Stimulated activated CD8-positive, alpha-beta memory T cell treated with anti-CD3 and anti-CD28 coated beads, Interleukin-15, amount 100 ng/mL, for 4 hours (primary cell): Measurements from ENCODE around the gene BLOC1S2.
A peak's percentile ranks its signal among the peaks of the same experiment; 100 is the strongest.
"Not testable (repeated sequence)": the region's sequence is repeated elsewhere in the genome, so short reads cannot be mapped to it uniquely, and the experiment has no call there.

Experiments
- DNase-seq, 2 donors: peaks; one replicate each; pipeline ENCODE4 v3.0.0-alpha.2; 2020; ENCODE audit warnings: low read depth in 2 of 2

Gene BLOC1S2

DNA sequence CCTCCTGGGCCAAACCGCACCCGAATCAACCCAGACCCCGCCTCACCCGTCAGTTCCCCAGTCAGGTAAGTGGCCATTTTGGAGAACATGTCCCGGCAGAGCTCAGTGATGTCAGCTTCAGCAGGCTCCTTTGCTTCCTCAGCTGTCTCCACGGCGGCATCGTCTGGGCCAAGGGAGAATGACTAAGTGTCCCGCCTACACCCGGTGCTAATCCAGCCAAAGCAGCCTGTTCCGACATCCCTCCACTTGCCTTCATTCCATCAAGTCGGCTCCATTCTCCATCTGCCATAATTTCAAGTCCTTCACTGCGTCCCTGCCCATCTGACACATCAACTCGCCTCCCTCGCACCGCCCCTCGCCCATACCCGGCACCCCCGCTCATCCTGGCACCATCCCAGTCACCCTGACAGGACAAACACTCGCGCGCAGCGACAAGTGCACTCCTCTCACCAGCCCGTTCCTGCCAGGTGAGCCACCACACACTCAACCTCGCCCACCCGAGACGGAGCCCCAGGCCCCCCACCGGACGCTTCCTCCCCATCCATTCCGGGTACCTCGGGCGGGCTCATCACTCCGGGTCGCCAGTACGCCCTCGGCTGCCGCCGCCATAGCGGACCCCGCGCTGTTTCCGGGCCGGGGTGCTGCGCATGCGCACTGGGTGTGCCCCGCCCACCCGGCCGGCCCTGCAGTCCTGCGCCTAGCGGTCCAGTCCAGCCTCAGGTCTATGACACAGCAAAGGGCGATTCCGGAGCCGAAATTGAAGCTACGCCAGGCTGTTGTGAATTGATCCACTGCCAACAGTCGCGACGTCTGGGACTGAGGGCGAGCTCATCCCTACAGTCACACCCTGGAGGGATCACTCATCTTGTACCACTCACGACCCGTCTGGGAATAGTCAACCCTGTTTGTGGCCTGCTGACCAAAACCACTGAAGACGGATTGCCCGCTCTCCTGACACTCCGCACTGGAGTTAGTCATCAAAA is at the start of gene BLOC1S2:
Gene BLOC1S2 (minus strand): TSS at position 630 of the 983 bp plus-strand sequence. CDS start 21 bp downstream, at position 609.
- peak; percentile 71 to 81 for DNase-seq

- DNase-seq, result no peak
These were observed 48.3 kb upstream of the BLOC1S2 start for GRCh38 chr10:100334762-100335161.

GRCh38 chr10:100333661-100334440 is 47.4 kb upstream of the BLOC1S2 start:
- DNase-seq, result no peak

DNA sequence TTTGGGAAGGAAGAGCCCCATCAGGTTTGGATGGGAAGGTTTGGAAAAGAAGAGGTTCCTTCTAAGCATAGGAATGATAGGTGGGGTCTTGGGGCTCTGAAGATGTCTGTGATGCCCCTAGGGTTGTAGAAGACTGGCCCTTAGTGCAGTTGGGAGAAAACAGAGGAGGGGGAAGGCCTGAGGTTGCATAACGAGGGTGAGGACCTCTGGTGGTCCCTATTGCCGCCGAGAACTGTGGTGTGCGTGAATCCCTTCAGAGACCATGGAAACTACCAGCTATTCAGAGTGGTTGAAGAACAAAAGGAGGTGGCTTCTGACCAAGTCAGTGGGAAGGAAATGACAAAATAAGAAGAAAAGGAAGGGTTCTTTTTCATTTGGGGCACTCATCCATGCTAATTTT is 46.6 kb upstream of the BLOC1S2 start:
- DNase-seq, result no peak

DNA sequence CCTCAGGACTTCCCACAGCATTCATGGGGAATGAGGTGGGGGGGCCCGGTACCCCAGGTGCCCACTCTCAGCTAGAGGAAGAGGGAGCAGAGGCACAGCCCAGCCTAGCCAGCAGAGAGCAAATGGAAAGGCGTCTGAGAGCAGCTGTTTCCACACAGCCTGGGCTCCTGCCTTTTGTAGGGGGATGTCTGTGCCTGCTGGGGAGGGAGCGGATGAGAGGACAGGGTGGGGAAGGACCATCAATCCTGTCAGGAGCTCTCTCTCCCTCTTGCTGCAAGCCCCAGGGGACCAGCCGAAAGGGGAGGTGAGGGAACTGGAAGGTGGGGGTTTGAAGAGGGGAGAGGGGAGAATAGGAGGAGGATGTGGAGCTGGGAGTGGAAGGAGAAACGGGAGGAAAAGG is 43.6 kb upstream of the BLOC1S2 start, which contains the start of gene PKD2L1:
Gene PKD2L1 (minus strand): TSS at position 150 of the 400 bp plus-strand sequence. CDS start 125 bp downstream, at position 25.
- no peak for DNase-seq

DNA sequence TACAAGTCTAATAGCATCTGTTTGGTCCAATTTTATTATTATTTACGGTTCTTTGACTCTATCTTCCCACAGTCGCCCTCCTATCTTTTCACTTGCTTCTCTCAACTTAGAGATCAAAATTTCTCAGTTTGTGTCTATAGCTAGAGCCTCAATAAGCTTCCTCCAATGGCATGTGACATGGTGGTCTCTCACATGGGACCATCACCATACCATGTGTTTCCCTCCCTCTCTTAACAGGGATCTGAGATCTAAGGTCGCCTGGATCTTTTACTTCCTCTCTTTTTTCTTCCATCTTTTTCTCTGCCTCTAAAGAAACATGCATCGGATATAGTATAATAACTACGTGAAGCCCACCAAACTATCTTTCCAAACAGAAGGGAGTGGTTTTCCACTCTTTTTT is 41.7 kb upstream of the BLOC1S2 start:
- DNase-seq, result no peak

- no peak for DNase-seq
These were observed 41.2 kb upstream of the BLOC1S2 start for GRCh38 chr10:100327718-100328009.

DNA sequence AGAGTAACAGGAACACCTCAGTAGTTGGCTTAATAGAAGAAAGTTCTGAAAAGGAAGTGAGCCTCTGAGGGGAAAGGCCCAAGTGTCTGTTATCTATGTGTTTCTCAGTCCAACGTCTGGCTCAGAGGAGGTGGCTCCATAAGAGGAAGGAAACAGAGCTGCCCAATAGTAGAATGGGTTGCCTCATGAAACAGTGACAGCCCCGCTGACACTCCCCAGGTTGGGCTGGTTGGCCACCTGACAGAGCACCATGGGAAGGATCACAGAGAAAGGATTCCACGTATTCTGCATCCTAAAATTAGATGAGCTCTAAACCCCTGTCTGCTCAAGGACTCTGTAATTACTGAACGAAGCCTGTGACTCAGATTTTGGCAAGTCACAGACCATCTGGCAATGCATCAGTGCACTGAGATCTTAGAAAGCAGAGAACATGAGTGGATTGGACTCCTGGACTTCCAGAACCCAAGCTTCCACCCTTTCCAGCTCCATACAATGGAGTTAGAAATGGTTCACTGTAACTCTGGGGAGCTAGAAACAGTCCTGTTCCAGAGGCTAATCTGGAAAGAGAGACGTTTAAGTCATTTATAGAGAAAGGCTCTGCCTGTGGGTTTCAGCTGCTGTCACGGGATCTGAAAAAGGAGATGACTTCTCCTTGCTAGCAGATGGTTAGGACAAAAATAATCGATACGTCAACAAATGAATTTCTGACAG is 40.7 kb upstream of the BLOC1S2 start:
- no peak for DNase-seq

DNA sequence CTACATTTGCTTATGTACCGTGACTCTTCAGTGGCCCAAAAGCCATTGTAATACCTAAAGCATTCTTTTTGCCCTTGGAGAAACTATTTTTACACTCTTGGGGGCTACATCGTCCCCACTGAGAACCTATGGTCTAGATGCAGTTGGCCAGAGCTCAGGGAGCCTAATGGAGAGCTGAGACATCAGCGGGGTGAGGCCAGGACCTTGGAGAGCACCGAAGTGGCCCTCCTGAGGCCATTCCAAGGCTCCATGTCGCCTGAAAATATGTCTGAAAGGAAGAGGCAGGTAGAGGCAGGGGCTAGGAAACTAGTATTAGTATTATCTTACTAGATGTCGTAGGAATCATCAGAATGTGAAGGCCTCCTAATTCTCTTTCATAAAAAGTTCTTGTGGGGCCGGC is 38.7 kb upstream of the BLOC1S2 start:
- DNase-seq, result no peak

GRCh38 chr10:100319707-100320402 is 33.4 kb upstream of the BLOC1S2 start:
- no peak for DNase-seq

- DNase-seq, result no peak
These were observed 31.7 kb upstream of the BLOC1S2 start for GRCh38 chr10:100318207-100318606.

GRCh38 chr10:100315615-100316014 is 29.1 kb upstream of the BLOC1S2 start:
- no peak for DNase-seq

- DNase-seq, result no peak
These were observed 24.8 kb upstream of the BLOC1S2 start for GRCh38 chr10:100311298-100311697.

GRCh38 chr10:100307684-100308083 is 21.2 kb upstream of the BLOC1S2 start:
- DNase-seq, result no peak

GRCh38 chr10:100306861-100307260 is 20.4 kb upstream of the BLOC1S2 start:
- DNase-seq, result no peak

GRCh38 chr10:100304414-100304813 is 17.9 kb upstream of the BLOC1S2 start:
- no peak for DNase-seq

DNA sequence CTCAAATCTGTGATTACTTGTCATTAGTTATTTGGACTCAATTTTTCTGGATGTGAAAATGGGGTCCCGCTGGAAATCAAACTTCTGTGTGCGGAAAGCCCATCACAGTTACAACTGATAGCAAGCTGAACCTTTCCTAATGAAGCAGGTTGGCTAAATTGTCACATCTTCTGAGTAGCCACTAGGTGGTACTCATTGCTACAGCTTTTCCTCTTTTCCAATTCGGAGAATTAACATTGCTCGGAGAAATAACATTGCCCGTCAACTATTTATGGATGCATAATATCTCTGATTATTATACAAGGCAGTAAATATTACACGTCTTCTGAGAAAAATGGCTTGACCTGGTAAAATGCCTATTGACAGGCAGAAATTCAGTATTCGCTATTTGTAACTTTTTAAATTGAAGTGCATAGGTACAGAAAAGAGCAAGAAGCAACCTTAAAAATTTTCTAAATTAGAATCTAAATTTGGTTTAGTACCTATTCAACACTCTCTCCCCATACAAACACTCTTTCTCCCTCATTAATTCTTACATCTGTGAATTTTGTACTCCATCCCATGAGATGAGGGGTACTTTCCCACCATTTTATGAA is 17.3 kb upstream of the BLOC1S2 start:
- DNase-seq, result no peak

GRCh38 chr10:100301123-100301522 is 14.6 kb upstream of the BLOC1S2 start:
- not testable (repeated sequence) for DNase-seq

DNA sequence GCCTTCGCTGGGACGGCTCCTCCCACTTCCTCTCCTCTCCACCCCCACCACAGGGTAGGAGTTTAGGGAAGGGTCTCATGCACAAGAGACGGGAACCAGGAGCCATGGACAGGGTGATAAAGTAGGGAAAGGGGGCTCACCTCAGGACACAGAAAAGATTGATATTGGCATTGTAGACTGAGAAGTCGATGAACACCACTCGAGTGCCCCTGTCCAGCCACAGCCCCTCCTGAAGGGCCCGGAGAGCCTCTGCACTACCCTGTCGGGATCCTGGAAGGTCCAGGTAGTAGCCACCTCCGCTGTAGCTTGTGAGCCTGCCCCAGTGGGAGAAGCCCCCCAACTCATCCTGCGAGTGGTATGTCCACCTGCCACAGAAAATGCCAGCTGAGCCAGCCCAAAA is 10.8 kb upstream of the BLOC1S2 start:
- DNase-seq, result no peak

DNA sequence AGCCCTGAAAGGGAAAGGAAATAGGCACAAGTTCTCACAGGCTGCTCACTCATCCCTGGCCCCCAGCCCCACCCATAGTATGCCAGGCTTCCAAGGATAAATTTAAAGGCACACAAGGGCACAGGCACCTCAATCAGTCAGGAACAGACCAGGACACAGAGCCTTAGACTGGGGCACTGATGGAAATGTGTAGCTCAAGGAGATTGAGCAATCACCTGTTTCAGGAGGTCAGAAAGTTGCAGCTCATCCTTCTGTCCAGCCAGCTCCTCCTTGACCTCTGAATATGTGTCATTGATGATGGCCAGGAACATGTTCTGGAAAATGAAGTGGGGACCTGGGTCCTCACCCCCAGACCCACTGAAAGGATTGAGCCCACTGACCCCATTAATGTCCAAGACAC is 6.6 kb upstream of the BLOC1S2 start:
- DNase-seq, result no peak

DNA sequence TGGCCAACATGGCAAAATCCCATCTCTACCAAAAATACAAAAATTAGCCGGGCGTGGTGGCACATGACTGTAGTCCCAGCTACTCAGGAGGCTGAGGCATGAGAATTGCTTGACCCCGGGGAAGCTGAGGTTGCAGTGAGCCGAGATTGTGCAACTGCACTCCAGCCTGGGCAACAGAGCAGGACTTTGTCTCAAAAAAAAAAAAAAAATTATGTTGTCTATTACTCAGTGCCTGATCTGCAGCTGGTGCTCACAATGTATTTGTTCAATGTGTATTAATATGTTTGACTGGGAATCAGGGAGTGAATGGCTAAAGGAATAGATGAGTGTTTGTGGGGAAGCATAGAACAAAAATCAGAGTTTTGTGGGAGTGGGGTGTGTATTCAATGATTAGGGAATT is 5.8 kb upstream of the BLOC1S2 start:
- not testable (repeated sequence) for DNase-seq
